Measurements from ENCODE around the gene DOP1B. TPM values are rescaled to one million over a fixed set of nuclear protein-coding genes. Genes with fewer than 3 reads are reported as not detected.
A peak's percentile ranks its signal among the peaks of the same experiment; 100 is the strongest.
"Not testable (repeated sequence)": the region's sequence is repeated elsewhere in the genome, so short reads cannot be mapped to it uniquely, and the experiment has no call there.

Gene DOP1B
- total RNA-seq, 1 experiment from 2014 or later, result 16.5 TPM

GRCh38 chr21:36141513-36141925 lies 15.1 kb upstream of the DOP1B start:
- peaks cover 6% of the 10 kb centered on the region for H3K4me1 ChIP-seq (ENCODE audit: insufficient read depth, low read length, poor library complexity, severe bottlenecking)
- DNase-seq (ENCODE audit: low spot score), result peak; percentile 82
- no peaks in the 10 kb centered on the region for H3K27me3 ChIP-seq (replicated peaks; ENCODE audit: insufficient read depth, low read depth, low read length, poor library complexity)
- ChIA-PET POLR2A (ENCODE audit: low non-redundant PET) (interaction anchor here (0.6 kb wide), 1 partner anchor 23 kb away, joined by 3 read pairs; no protein-coding TSS in a partner anchor), CTCF (interaction anchor here (1.4 kb wide), 1 partner anchor 9 kb away, joined by 3 read pairs; no protein-coding TSS in a partner anchor)
- H3K4me3 ChIP-seq (ENCODE audit: low read depth, low read length, poor library complexity, severe bottlenecking), result no peak overlapping the region
- H3K9me3 ChIP-seq (ENCODE audit: low read depth, low read length, poor library complexity, severe bottlenecking), result no peaks in the 10 kb centered on the region
- TF ChIP-seq CTCF (conservative IDR thresholded peaks at IDR 0.05; ENCODE audit: low read depth, low read length), result peak; percentile 91
- TF ChIP-seq EZH2 (IDR thresholded peaks at IDR 0.05; ENCODE audit: borderline replicate concordance, low read depth, low read length, poor library complexity, severe bottlenecking), result no peak
- intact Hi-C loops (cut with micrococcal nuclease; ENCODE audit: unreplicated experiment), result loop anchor here (1.0 to 2.0 kb wide), 3 partner anchors 68 to 243 kb away; partner anchors contain the start of gene CHAF1B
- BruUV-seq (replicated peaks), result no TSS peak
- no peaks in the 10 kb centered on the region for H3K36me3 ChIP-seq (ENCODE audit: insufficient read depth, low read length, poor library complexity, severe bottlenecking)
- H3K27ac ChIP-seq (ENCODE audit: low read depth, low read length, poor library complexity, severe bottlenecking), result no peak overlapping the region

- intact Hi-C loops (cut with micrococcal nuclease; ENCODE audit: unreplicated experiment); H3K9me3 ChIP-seq (ENCODE audit: low read depth, low read length, poor library complexity, severe bottlenecking); H3K4me3 ChIP-seq (ENCODE audit: low read depth, low read length, poor library complexity, severe bottlenecking); H3K27ac ChIP-seq (ENCODE audit: low read depth, low read length, poor library complexity, severe bottlenecking); H3K4me1 ChIP-seq (ENCODE audit: insufficient read depth, low read length, poor library complexity, severe bottlenecking); CTCF ChIA-PET; BruUV-seq (replicated peaks); H3K36me3 ChIP-seq (ENCODE audit: insufficient read depth, low read length, poor library complexity, severe bottlenecking); DNase-seq (ENCODE audit: low spot score); H3K27me3 ChIP-seq (replicated peaks; ENCODE audit: insufficient read depth, low read depth, low read length, poor library complexity): not testable (repeated sequence)
- POLR2A ChIA-PET (ENCODE audit: low non-redundant PET), result interaction anchor here (0.5 kb wide), 1 partner anchor 239 kb away, joined by 10 read pairs; no protein-coding TSS in a partner anchor
Observed at GRCh38 chr21:36144233-36144632, 12.4 kb upstream of the DOP1B start.

- no TSS peak for BruUV-seq (replicated peaks)
- Histone ChIP-seq H3K4me3 (ENCODE audit: low read depth, low read length, poor library complexity, severe bottlenecking) (no peak overlapping the region), H3K27me3 (replicated peaks; ENCODE audit: insufficient read depth, low read depth, low read length, poor library complexity) (no peaks in the 10 kb centered on the region), H3K9me3 (ENCODE audit: low read depth, low read length, poor library complexity, severe bottlenecking) (no peaks in the 10 kb centered on the region), H3K4me1 (ENCODE audit: insufficient read depth, low read length, poor library complexity, severe bottlenecking) (peaks cover 6% of the 10 kb centered on the region), H3K36me3 (ENCODE audit: insufficient read depth, low read length, poor library complexity, severe bottlenecking) (no peaks in the 10 kb centered on the region), H3K27ac (ENCODE audit: low read depth, low read length, poor library complexity, severe bottlenecking) (no peak overlapping the region)
- intact Hi-C loops (cut with micrococcal nuclease; ENCODE audit: unreplicated experiment), result no loop called here
- ChIA-PET POLR2A (ENCODE audit: low non-redundant PET) (no interaction called here), CTCF (no interaction called here)
- DNase-seq (ENCODE audit: low spot score), result no peak
- no peak for TF ChIP-seq EZH2 (IDR thresholded peaks at IDR 0.05; ENCODE audit: borderline replicate concordance, low read depth, low read length, poor library complexity, severe bottlenecking)
- no peak for TF ChIP-seq CTCF (conservative IDR thresholded peaks at IDR 0.05; ENCODE audit: low read depth, low read length)
Observed at GRCh38 chr21:36145259-36145658, 11.4 kb upstream of the DOP1B start.

GRCh38 chr21:36147911-36148310 lies 8.7 kb upstream of the DOP1B start:
- CTCF ChIA-PET, result no interaction called here
- H3K36me3 ChIP-seq (ENCODE audit: insufficient read depth, low read length, poor library complexity, severe bottlenecking), result no peaks in the 10 kb centered on the region
- no peak overlapping the region for H3K4me3 ChIP-seq (ENCODE audit: low read depth, low read length, poor library complexity, severe bottlenecking)
- BruUV-seq (replicated peaks), result no TSS peak
- no peak overlapping the region for H3K27ac ChIP-seq (ENCODE audit: low read depth, low read length, poor library complexity, severe bottlenecking)
- no peaks in the 10 kb centered on the region for H3K9me3 ChIP-seq (ENCODE audit: low read depth, low read length, poor library complexity, severe bottlenecking)
- intact Hi-C loops (cut with micrococcal nuclease; ENCODE audit: unreplicated experiment), result no loop called here
- peaks cover 12% of the 10 kb centered on the region for H3K4me1 ChIP-seq (ENCODE audit: insufficient read depth, low read length, poor library complexity, severe bottlenecking)
- TF ChIP-seq EZH2 (IDR thresholded peaks at IDR 0.05; ENCODE audit: borderline replicate concordance, low read depth, low read length, poor library complexity, severe bottlenecking), result no peak
- TF ChIP-seq CTCF (conservative IDR thresholded peaks at IDR 0.05; ENCODE audit: low read depth, low read length), result no peak
- no peaks in the 10 kb centered on the region for H3K27me3 ChIP-seq (replicated peaks; ENCODE audit: insufficient read depth, low read depth, low read length, poor library complexity)
- DNase-seq (ENCODE audit: low spot score), result no peak
- POLR2A ChIA-PET (ENCODE audit: low non-redundant PET), result no interaction called here

All from A673 (cell line).